HepG2 (cell line): ENCODE measurements around the gene ADAM10. TPM values are rescaled to one million over a fixed set of nuclear protein-coding genes. Genes with fewer than 3 reads are reported as not detected.

Experiments
- HDAC1 ChIP-seq: sonication (generic); formaldehyde crosslinking; IDR thresholded peaks from 2 replicates; pipeline ENCODE4 v1.5.1; 2020; ENCODE audit warnings: mild to moderate bottlenecking, missing genetic modification reagents
- NCOA2 ChIP-seq: sonication (generic); formaldehyde crosslinking; IDR thresholded peaks from 2 replicates; pipeline ENCODE4 v1.8.0; 2022; ENCODE audit warnings: inconsistent platforms
- NR2F1 ChIP-seq, 2 experiments: fragments of 450-650 bp in 1 of 2; formaldehyde crosslinking in 1 of 2; IDR thresholded peaks; 2 replicates each; pipeline versions ENCODE4 v1.5.0 to v1.6.1; 2016 to 2020; ENCODE audit warnings: mild to moderate bottlenecking in 1 of 2, missing compliant biosample characterization in 1 of 2, missing genetic modification reagents in 1 of 2, moderate library complexity in 1 of 2
- polyA plus RNA-seq, 8 experiments: library from polyadenylated mRNA; depleted of rRNA in 3 of 8; stranded (reverse) in 7 of 8; unstranded in 1 of 8; fragments of >200 nt; fragmentation: Illumina TruSeq in 4 of 8; extraction: Trizol in 4 of 8; gene quantifications; 2 replicates each; pipeline versions ENCODE4 v1.2.1 to v1.2.3, GENCODE V29; 2011 to 2016; ENCODE audit warnings: low read depth in 4 of 8, missing spikeins in 1 of 8, mixed read lengths in 1 of 8; ENCODE audit not compliant: insufficient read depth in 1 of 8
- total RNA-seq, 5 experiments: library from RNA; depleted of rRNA; stranded (reverse); fragments of >200 nt; fragmentation: Illumina TruSeq; extraction: Trizol; gene quantifications; 2 replicates each; pipeline ENCODE4 v1.2.3, GENCODE V29; 2016; ENCODE audit warnings: low read depth in 1 of 5
- TF ChIP-seq, protein P1 (sequence below): sonication (generic); formaldehyde crosslinking; IDR thresholded peaks from 2 replicates; pipeline ENCODE4 v1.8.0; 2022; ENCODE audit warnings: mild to moderate bottlenecking, missing genetic modification reagents, moderate library complexity
- TF ChIP-seq, protein P2 (sequence below): sonication (generic); formaldehyde crosslinking; IDR thresholded peaks from 2 replicates; pipeline ENCODE4 v1.4.0; 2020; ENCODE audit warnings: missing genetic modification reagents
- TF ChIP-seq, protein P3 (sequence below): sonication (generic); formaldehyde crosslinking; IDR thresholded peaks from 2 replicates; pipeline ENCODE4 v1.4.0; 2020; ENCODE audit warnings: missing genetic modification reagents

The ADAM10 gene
- total and polyA plus RNA-seq, 2 of the 13 experiments (the other 11 are each of a cell fraction or from before 2014, with no cell fraction given), result 92.7 to 125 TPM

DNA sequence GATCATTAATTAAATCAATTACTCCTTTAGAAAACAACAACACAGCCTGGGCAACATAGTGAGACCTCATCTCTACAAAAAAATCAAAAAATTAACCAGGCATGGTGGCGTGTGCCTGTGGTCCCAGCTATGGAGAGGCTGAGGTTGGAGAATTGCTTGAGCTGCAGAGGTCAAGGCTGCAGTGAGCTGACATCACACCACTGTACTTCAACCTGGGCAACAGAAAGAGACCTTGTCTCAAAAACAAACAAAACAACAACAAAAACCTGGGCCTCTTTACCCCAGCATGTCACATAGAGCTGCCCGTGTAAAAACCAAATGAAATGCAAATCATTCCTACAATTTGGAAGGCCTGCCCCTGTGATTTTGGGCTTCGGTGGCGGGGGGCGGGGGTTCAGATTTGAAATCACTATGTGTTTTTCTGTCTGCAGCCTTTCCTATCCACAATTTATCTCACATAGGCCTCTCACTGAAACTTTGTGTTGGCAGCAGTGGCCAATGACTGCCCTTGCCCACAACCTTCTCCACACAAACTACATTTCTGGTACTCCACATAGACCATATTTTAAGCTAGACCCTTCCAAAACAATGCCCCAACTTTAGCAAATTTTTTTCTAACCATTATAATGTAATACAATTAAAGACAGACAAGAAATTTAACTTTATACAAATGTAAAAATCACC is 6.5 kb downstream of the ADAM10 start (continued):
- TF ChIP-seq NR2F1 (CRISPR knock-in tag; IDR thresholded peaks at IDR 0.05) (peak; percentile 45 to 74; a peak in 3 of 4 replicates), HDAC1 (CRISPR knock-in tag) (peak; percentile 38; the same call in 1 of the 2 replicates), NCOA2 (CRISPR knock-in tag) (peak; percentile 29; the same call in 1 of the 2 replicates)
- TF ChIP-seq, protein P1, sequence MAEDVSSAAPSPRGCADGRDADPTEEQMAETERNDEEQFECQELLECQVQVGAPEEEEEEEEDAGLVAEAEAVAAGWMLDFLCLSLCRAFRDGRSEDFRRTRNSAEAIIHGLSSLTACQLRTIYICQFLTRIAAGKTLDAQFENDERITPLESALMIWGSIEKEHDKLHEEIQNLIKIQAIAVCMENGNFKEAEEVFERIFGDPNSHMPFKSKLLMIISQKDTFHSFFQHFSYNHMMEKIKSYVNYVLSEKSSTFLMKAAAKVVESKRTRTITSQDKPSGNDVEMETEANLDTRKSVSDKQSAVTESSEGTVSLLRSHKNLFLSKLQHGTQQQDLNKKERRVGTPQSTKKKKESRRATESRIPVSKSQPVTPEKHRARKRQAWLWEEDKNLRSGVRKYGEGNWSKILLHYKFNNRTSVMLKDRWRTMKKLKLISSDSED (CRISPR knock-in tag), result no peak
- TF ChIP-seq, protein P2, sequence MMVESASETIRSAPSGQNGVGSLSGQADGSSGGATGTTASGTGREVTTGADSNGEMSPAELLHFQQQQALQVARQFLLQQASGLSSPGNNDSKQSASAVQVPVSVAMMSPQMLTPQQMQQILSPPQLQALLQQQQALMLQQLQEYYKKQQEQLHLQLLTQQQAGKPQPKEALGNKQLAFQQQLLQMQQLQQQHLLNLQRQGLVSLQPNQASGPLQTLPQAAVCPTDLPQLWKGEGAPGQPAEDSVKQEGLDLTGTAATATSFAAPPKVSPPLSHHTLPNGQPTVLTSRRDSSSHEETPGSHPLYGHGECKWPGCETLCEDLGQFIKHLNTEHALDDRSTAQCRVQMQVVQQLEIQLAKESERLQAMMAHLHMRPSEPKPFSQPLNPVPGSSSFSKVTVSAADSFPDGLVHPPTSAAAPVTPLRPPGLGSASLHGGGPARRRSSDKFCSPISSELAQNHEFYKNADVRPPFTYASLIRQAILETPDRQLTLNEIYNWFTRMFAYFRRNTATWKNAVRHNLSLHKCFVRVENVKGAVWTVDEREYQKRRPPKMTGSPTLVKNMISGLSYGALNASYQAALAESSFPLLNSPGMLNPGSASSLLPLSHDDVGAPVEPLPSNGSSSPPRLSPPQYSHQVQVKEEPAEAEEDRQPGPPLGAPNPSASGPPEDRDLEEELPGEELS, result peak; percentile 89
- TF ChIP-seq, protein P3, sequence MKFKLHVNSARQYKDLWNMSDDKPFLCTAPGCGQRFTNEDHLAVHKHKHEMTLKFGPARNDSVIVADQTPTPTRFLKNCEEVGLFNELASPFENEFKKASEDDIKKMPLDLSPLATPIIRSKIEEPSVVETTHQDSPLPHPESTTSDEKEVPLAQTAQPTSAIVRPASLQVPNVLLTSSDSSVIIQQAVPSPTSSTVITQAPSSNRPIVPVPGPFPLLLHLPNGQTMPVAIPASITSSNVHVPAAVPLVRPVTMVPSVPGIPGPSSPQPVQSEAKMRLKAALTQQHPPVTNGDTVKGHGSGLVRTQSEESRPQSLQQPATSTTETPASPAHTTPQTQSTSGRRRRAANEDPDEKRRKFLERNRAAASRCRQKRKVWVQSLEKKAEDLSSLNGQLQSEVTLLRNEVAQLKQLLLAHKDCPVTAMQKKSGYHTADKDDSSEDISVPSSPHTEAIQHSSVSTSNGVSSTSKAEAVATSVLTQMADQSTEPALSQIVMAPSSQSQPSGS (CRISPR knock-in tag), result peak; percentile 35; the same call in 1 of the 2 replicates
- TF ChIP-seq, all 625 proteins: peak for 56
